H1 (cell line): ENCODE measurements around the gene FGD4. TPM values are rescaled to one million over a fixed set of nuclear protein-coding genes. Genes with fewer than 3 reads are reported as not detected.

Source experiments
- CEBPB ChIP-seq: IDR thresholded peaks from 2 replicates; pipeline ENCODE4 v1.6.1; 2012; ENCODE audit warnings: low read depth, low read length
- CHD2 ChIP-seq: IDR thresholded peaks from 2 replicates; pipeline ENCODE4 v1.6.1; 2012; ENCODE audit warnings: low read length, improper control_type of control experiment
- CHD7 ChIP-seq: fragments of 300-600 bp; sonication (generic); IDR thresholded peaks from 2 replicates; pipeline ENCODE4 v1.7.1; 2012; ENCODE audit warnings: low read length, moderate library complexity, mild to moderate bottlenecking, inconsistent platforms; ENCODE audit not compliant: insufficient replicate concordance
- GABPA ChIP-seq: IDR thresholded peaks from 2 replicates; pipeline ENCODE4 v1.6.1; 2011; ENCODE audit warnings: mild to moderate bottlenecking, low read length, moderate library complexity, borderline replicate concordance; ENCODE audit not compliant: insufficient read depth
- SP1 ChIP-seq: IDR thresholded peaks from 2 replicates; pipeline ENCODE4 v1.6.1; 2011; ENCODE audit warnings: low read depth, low read length
- SP2 ChIP-seq: IDR thresholded peaks from 2 replicates; pipeline ENCODE4 v1.6.1; 2012; ENCODE audit warnings: mild to moderate bottlenecking, low read length, inconsistent platforms
- SRF ChIP-seq: IDR thresholded peaks from 2 replicates; pipeline ENCODE4 v1.6.1; 2011; ENCODE audit warnings: mild to moderate bottlenecking, low read depth, low read length, moderate library complexity
- SUZ12 ChIP-seq: fragments of 200-600 bp; sonication (generic); IDR thresholded peaks from 2 replicates; pipeline ENCODE4 v1.6.1; 2012; ENCODE audit warnings: mild to moderate bottlenecking, inconsistent platforms, low read length, moderate library complexity, mixed read lengths
- YY1 ChIP-seq: IDR thresholded peaks from 2 replicates; pipeline ENCODE4 v1.6.1; 2011; ENCODE audit warnings: low read depth, mild to moderate bottlenecking, low read length
- ZNF274 ChIP-seq: IDR thresholded peaks from 2 replicates; pipeline ENCODE4 v1.7.0; 2012; ENCODE audit warnings: low read length, borderline replicate concordance; ENCODE audit errors: extremely low read depth
- polyA plus RNA-seq, 7 experiments: library from polyadenylated mRNA; depleted of rRNA in 3 of 7; stranded (reverse) in 5 of 7; unstranded in 2 of 7; fragments of >200 nt in 5 of 7; fragments of 200-250 nt in 2 of 7; gene quantifications; 1 replicate in 5 of 7; 2 replicates in 1 of 7; 4 replicates in 1 of 7; pipeline versions ENCODE4 v1.2.1 to v1.2.3, GENCODE V29; 2011 to 2013; ENCODE audit warnings: missing spikeins in 2 of 7, mixed read lengths in 2 of 7
- total RNA-seq: library from RNA; stranded (reverse); fragmentation: NEBNext Ultra II Directional; extraction: Animal tissue kit (Norgen Biotek cat#: 25700); gene quantifications from 2 replicates; pipeline ENCODE4 v1.2.1, GENCODE V29; 2021

The FGD4 gene
- total and polyA plus RNA-seq, 2 of the 8 experiments (the other 6 are each of a cell fraction or from before 2014, with no cell fraction given) = 8.5 to 48.2 TPM

GRCh38 chr12:32692358-32692757 lies 293.0 kb downstream of the FGD4 start (continued):
- no peak for TF ChIP-seq CHD7
- no peak for TF ChIP-seq YY1
- TF ChIP-seq GABPA = no peak
- no peak for TF ChIP-seq SP1
- no peak for TF ChIP-seq SP2
- TF ChIP-seq CEBPB = no peak
- TF ChIP-seq CHD2 = no peak
- TF ChIP-seq ZNF274 = no peak
- no peak for TF ChIP-seq SRF
- TF ChIP-seq SUZ12 = no peak
